ENCODE results near the gene LAIR2. TPM values are rescaled to one million over a fixed set of nuclear protein-coding genes. Genes with fewer than 3 reads are reported as not detected.

LAIR2 gene
- total RNA-seq, 3 donors from 2014 or later = not detected

DNA sequence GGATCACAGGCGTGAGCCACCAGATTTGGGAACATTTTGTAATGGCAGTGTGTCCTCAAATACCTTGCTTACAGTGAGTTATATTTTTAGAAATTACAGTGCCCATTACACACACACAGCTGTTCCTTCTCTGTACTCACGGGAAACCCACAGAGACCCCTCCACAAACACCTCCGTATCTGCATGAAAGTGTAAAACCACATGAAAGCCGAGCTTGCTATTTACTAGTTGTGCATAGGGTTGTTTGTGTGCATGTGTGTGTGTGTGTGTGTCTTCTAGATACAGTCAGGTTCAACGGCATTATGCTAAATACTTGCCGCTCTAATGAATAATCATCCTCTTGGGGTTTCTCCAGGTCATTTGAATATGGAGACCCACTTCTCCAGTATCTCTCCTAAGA, 48.7 kb downstream of the LAIR2 start:
- Histone ChIP-seq H3K4me1 (ENCODE audit: low read depth) (no peaks in the 10 kb centered on the region), H3K36me3 (ENCODE audit: low read depth) (no peaks in the 10 kb centered on the region), H3K9me3 (no peaks in the 10 kb centered on the region), H3K4me3 (no peak overlapping the region)
- TF ChIP-seq, protein P1, sequence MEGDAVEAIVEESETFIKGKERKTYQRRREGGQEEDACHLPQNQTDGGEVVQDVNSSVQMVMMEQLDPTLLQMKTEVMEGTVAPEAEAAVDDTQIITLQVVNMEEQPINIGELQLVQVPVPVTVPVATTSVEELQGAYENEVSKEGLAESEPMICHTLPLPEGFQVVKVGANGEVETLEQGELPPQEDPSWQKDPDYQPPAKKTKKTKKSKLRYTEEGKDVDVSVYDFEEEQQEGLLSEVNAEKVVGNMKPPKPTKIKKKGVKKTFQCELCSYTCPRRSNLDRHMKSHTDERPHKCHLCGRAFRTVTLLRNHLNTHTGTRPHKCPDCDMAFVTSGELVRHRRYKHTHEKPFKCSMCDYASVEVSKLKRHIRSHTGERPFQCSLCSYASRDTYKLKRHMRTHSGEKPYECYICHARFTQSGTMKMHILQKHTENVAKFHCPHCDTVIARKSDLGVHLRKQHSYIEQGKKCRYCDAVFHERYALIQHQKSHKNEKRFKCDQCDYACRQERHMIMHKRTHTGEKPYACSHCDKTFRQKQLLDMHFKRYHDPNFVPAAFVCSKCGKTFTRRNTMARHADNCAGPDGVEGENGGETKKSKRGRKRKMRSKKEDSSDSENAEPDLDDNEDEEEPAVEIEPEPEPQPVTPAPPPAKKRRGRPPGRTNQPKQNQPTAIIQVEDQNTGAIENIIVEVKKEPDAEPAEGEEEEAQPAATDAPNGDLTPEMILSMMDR (IDR thresholded peaks at IDR 0.05) = no peak
- no peak for ATAC-seq
- no peak for DNase-seq
- intact Hi-C loops (cut with DNase I, micrococcal nuclease) = no loop called here

DNA sequence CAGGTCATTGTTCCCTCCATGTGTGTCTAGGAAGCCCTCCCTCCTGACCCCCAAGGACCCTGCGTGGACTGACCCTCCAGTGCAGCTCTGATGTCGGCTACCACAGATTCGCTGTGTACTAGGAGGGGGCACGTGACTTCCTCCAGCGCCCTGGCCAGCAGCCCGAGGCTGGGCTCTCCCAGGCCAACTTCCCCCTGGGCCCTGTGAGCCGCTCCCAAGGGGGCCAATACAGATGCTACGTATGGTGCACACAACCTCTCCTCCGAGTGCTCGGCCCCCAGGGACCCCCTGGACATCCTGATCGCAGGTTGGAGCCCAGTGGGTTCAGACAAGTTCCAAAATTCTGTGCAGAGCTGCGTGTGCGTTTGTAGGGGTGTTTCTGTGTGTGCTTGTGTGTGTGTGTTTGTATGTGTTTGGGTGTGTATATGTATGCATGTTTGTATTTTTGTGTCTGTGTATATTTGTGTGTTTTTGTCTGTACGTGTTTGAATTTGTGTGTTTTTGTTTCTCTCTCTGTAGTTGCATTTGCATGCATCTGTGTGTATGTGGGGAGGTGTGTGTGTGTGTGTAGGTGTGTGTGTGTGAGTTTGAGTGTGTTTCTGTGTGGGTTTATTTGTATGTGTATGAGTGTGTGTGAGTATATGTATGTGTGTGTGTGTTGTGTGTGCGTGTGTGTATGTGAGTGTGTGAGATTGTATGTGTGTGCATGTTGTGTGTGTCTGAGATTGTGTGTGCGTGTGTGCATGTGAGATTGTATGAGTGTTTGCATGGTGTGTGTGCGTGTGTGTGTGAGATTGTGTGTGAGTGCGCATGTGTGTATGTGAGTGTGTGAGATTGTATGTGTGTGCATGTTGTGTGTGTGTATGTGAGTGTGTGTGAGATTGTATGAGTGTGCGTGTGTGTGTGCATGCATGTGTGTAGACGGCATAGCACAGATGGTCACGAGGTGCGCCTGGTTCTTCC, 49.6 kb downstream of the LAIR2 start:
- Histone ChIP-seq H3K4me3 (no peak overlapping the region), H3K36me3 (ENCODE audit: low read depth) (no peaks in the 10 kb centered on the region), H3K4me1 (ENCODE audit: low read depth) (no peaks in the 10 kb centered on the region), H3K9me3 (no peaks in the 10 kb centered on the region)
- TF ChIP-seq, protein P1 (IDR thresholded peaks at IDR 0.05) = no peak
- ATAC-seq (no peak), DNase-seq (peak in 1 of 3 donors; percentile 18)
- intact Hi-C loops (cut with DNase I, micrococcal nuclease) = no loop called here

DNA sequence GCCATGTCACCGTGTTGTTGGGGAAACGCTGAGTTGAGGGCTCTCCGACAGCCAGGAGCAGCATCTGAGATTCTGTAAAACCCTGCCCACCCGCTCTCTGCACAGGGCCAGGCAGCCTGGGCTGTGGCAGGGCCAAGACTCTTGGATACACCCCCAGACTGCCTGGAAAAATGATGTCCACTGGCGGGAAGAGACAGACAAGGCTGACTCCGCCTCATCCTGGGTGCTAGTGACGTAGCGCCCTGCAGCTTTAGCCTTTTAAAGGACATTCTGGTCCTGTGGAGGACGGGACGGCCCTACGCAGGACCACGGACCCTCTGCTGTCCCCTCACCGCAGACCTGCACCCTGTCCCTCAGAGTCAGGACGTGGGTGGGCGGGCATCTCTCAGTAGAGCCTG, 50.3 kb downstream of the LAIR2 start:
- ATAC-seq = no peak
- TF ChIP-seq, protein P1 (IDR thresholded peaks at IDR 0.05) = no peak
- H3K9me3 ChIP-seq = no peaks in the 10 kb centered on the region
- H3K36me3 ChIP-seq (ENCODE audit: low read depth) = no peaks in the 10 kb centered on the region
- intact Hi-C loops (cut with DNase I, micrococcal nuclease) = no loop called here
- DNase-seq = no peak
- no peaks in the 10 kb centered on the region for H3K4me1 ChIP-seq (ENCODE audit: low read depth)
- H3K4me3 ChIP-seq = no peak overlapping the region

DNA sequence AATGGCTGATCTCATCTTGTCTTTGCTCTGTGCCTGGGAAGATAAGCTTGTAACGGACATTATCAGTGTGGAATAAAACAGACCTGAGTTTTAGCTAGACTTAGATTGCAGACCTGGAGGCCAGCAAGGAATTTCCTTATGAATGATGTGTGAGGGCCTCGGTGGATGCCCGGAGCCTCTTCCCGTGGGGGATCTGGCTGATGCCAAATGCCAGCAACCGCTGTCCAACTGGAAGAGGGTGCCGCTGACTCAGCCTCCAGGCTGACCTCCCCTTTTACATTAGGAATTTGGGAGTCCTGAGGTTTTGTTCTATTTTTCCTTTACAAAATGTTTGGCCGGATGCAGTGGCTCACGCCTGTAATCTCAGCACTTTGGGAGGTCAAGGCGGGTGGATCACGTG, 51.4 kb downstream of the LAIR2 start:
- no peak overlapping the region for H3K4me3 ChIP-seq
- no peaks in the 10 kb centered on the region for H3K9me3 ChIP-seq
- no peaks in the 10 kb centered on the region for H3K4me1 ChIP-seq (ENCODE audit: low read depth)
- intact Hi-C loops (cut with DNase I, micrococcal nuclease) = no loop called here
- TF ChIP-seq, protein P1 (IDR thresholded peaks at IDR 0.05) = no peak
- ATAC-seq = no peak
- no peak for DNase-seq
- no peaks in the 10 kb centered on the region for H3K36me3 ChIP-seq (ENCODE audit: low read depth)

DNA sequence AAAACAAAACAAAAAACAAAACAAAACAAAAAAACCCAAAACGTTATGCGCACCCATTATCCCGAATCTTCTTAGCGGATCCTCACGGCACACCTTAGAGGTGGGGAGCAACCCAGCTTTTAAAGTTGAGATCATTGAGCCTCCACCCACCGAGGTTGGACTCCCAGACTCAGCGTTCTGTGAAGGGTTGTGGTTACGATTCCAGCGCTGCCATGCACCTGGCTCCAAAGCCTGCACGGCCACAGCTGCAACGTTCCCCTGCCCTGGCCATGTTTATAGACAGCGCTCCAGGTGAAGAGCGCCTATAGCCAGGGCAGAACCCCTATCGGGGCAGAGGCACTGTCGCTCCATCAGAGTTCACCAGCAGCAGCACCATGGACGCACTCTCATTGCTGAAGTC, 52.3 kb downstream of the LAIR2 start:
- no peak for DNase-seq
- Histone ChIP-seq H3K4me3 (no peak overlapping the region), H3K9me3 (no peaks in the 10 kb centered on the region), H3K36me3 (ENCODE audit: low read depth) (no peaks in the 10 kb centered on the region), H3K4me1 (ENCODE audit: low read depth) (no peaks in the 10 kb centered on the region)
- ATAC-seq = no peak
- intact Hi-C loops (cut with DNase I, micrococcal nuclease) = no loop called here
- TF ChIP-seq, protein P1 (IDR thresholded peaks at IDR 0.05) = no peak

All from mucosa of descending colon (tissue), 3 donors.